NCI-H2227 (cell line): ENCODE measurements around the gene ST6GALNAC2.
"Not testable (repeated sequence)": the region's sequence is repeated elsewhere in the genome, so short reads cannot be mapped to it uniquely, and the experiment has no call there.

ENCODE experiments used
- DNase-seq: peaks from one replicate; lab custom pipeline; 2025; ENCODE audit not compliant: unreplicated experiment; lab: John Stamatoyannopoulos, UW

ST6GALNAC2 gene

DNA sequence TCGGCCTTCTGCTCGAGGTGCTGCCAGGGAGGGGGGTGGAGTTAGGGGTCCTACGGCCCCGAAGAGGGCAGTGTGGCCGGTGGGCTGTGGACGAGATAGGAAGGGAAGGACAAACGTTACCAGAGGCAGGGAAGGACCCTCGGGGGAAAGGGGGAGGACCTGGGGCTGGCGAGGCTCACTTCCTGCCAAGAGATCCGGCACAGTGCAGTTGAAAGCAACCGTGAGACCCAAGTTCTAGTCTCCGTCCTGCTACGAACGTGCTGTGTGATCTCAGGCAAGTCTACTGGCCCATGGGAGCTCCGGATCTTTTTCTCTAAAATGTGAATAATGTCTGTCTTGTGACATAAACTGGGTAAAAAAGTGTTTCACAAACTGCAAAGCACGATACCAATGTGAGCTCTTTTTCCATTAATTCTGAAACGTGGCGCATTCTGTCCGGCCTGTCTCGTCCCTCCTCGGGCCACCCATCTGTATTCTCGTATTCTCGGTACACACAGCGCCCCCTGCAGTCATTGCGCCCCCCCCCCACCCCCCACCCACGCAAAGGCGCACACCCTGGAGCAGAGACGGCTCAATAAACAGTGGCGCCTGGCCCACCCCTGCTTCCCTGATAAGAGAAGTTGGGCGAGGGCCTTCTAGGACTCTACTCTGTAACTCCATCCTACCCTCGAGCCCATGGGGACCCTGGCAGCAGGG is 57.0 kb downstream of the ST6GALNAC2 start:
- no peak for DNase-seq

DNA sequence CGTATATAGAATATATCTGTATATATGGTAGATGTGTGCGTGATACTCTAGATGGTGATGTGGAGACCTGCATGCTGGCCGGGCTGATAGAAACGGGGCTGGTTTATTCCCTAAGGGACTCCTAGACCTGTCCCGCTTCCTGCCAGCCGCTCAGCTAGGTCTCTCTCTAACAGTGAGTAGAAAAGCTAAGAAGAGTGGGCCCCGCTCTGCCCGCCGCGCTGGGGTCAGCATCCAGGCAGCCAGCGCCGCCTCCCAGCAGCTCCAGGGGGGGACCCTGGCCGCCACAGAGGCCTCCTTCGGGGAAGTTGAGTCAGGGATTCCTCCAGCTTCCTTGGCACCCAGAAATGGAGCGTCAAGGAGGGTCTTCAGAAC is 57.5 kb downstream of the ST6GALNAC2 start:
- no peak for DNase-seq

DNA sequence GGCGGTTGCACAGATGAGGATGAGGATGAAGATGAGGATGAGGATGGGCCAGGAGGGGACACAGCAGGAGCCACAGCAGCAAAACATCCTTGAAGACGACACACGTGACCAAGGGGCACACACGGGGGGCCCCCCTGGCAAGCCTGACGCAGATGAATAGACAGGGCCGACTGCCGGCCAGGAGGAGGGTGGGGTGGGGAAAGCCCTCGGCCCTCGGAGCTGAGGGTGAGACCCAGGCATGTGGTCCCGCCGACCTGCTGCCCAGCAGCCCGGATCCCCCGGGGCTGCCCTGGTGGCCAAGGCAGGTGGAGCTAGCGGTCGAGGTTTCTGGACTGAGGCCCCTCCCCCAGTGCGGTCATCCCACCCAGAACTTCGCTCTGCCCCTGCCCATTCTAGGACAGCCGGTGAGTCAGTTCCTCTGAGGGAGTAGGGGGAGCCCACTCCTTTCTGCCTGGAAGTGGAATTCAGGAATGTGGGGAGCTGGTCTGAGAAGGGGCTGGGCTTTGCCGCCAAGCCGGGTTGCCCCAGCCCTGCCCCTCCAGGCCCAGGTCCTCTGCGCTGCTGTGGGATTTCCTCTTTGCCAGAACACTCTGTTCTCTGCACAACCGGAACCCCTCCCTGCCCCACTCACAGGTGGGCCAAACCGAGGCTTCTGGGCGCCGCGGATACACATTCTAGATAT is 58.1 kb downstream of the ST6GALNAC2 start:
- no peak for DNase-seq

GRCh38 chr17:76527016-76527415 is 58.6 kb downstream of the ST6GALNAC2 start:
- DNase-seq = not testable (repeated sequence)

- DNase-seq = not testable (repeated sequence)
These were observed 60.2 kb downstream of the ST6GALNAC2 start for GRCh38 chr17:76525513-76525833.

DNA sequence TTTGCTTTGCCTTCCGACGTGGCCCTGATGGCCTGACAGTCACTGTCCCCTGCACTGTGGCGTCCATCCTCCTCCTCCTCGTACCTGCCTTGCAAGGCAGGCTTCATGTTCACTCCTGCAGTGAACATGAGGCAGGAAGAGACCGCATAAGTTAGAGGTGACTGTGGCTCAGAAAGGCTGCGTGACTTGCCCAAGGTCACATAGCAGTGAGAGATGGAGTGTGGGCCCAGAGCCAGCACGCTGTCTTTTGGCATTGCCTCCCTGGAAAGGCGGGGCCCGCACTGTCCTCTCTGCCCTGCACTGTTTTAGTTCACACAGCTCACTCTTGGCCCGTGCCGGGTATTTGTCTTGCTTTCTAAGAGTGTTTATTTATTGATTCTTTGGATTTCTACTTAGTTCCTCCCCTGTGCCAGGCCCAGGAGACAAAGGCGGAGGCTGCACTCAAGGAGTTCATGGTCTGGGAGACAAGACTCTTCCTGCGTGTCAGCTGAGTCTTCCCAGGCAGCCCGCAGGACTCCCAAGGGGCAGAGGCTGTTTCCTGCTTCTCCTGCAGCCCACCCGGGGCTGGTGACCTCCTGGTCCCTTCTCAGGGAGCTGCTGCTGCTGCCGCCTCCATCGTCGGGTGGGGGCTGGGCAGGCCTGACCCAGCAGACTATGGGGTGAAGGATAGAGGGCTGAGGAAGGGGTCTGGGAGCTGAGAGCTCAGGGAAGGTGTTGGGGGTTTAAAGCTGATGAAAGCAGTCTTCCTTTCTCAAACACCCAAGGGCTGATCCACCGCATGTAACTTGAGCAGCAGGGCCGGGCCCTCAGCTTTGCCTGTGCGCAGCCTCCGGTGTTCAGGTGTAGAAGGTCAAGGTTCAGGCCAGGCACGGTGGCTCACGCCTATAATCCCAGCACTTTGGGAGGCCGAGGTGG is 60.8 kb downstream of the ST6GALNAC2 start:
- no peak for DNase-seq

DNA sequence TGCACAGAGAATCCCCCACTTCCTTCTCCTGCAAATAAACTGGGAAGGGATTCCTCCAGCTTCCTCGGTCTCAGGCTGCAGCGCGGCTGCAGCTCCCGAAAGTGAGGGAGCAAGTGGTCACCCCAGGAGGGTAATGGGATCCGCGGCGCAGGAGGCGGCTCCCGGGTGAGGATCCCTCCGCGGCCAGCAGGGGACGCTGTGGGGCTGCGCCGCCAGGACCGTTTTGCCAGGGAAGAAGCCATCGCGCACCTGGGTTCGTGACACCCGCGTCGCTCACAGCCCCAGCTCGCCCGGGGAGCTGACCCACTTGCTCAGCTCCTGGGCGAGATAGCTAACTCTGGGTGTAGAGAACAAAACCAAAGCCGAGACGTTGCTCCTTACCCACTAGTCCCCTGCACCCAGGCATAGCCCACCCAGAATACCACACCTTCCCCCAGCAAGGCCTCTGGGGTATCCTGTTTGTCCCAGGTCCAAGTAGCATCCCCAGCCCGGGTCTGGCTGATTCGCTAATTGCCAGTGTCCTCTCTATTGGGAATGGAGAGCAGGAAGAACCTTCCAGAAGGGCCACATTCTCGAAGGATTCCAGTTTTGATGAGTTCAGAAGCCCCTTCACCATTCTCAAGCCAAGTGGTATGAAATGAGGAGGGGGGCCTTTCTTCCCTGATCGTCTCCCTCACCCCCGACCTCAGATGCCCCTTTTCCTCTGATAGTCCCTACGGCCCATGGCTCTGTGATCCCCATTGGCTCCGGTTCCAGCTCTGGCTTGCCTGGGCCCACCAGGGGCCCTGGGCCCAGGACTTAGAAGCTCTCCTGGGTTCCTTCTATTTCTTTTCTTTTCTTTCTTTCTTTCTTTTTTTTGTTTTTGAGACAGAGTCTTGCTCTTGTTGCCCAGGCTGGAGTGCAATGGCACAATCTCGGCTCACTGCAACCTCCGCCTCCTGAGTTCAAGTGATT is 62.3 kb downstream of the ST6GALNAC2 start:
- peak; percentile 59 for DNase-seq

GRCh38 chr17:76521683-76522082 is 64.0 kb downstream of the ST6GALNAC2 start:
- DNase-seq = not testable (repeated sequence)

DNA sequence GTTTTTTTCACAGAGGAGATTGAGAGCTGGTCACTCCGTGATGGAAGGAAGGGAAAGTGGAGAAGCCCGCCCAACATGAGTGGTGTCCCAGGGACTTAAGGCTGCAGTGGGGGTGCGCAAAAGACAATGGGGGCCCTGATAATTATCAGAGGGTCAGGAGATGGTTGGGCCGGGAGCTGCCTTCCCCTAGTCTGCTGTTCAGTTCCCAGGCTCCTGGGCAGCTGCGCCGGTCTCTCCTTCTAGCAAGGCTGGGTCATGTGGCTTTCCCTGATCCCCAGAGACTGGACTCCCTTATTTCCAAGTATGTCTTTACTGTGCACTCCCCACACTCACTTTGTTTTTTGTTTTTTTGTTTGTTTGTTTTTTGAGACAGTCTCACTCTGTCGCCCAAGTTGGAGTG is 64.4 kb downstream of the ST6GALNAC2 start:
- DNase-seq = no peak

- DNase-seq = no peak
These were observed 66.4 kb downstream of the ST6GALNAC2 start for GRCh38 chr17:76519048-76519966.

DNA sequence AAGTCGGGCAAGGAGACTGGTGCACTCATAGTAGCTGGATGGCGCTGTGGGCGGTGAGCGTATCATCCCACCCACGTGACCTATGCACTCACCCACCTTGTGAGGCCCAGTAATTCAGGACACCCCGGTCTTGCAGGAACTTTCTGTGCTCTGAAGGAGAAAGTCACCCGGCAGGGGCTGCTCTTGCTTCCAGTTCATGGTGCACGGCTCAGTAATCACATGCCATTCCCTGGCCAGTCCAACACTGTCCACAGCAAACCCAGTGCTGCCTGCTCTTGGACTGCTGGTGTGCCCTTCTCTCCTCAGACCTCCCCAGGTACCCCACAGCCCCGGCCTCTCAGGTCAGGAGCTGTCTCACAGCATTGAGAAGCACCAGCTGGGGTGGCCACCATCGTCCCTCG is 68.0 kb downstream of the ST6GALNAC2 start:
- no peak for DNase-seq
